ELR (cell line): ENCODE measurements around the gene GCC2.
A peak's percentile ranks its signal among the peaks of the same experiment; 100 is the strongest.
"Not testable (repeated sequence)": the region's sequence is repeated elsewhere in the genome, so short reads cannot be mapped to it uniquely, and the experiment has no call there.

ENCODE experiments used
- DNase-seq: peaks from one replicate; pipeline ENCODE4 v3.0.0-alpha.2; 2015; ENCODE audit warnings: low read depth

GCC2 gene

DNA sequence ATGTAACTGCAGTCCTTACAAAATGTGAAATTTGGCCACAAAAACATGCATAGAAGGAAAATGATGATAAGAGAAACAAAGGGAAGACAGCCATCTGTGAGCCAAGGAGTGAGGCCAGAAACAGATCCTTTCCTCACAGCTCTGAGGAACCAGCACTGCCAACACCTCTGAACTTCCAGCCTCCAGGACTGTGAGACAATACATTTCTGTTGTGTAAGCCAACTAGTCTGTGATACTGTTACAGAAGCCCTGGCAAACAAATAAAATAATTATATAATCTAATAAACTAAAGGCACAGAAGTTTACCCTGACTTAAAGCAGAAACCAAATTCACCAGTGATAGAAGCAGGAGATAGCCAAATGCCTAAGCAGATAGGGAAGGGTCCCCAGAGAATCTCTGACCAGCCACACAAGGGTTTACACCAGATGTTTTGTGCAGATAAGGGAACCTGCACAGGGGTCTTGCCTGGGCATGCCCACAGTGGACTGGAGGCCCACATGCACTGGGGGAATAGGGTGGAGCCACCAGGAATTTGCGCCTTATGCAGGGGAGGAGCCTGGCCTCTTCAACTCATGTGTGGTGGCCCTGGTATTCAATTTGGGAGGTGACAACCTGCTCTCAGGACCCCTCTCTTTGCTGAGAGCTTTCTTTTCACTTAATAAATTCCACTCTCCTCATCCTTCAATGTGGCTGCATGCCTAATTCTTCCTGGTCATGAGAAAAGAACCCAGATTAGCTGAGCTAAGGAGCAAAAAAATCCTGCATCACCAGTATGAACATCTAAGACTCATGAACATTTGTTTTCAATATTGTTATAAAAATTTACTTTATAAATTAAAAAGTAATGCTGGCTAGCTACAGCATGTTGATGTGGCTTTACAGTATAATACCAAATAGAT lies 3.8 kb upstream of the GCC2 start:
- DNase-seq: no peak

DNA sequence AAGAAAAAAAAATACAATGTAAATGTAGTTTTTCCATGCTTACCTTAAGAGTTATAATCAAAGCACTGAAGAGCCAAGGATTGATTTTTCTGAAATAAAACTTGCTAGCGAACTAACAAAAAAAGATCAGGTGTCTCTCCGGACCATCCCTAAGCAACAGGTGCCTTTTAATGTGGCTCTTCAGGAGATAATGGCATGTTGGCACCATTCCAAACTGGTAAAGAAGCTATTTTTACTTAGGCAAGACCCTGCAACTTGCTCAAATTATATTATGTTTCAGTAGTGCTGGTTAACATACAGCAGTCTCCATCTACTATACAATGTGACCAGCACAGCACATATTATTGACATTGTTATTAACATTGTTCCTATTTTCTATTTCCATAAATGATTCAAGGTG lies 2.3 kb upstream of the GCC2 start:
- DNase-seq: peak; percentile 6

DNA sequence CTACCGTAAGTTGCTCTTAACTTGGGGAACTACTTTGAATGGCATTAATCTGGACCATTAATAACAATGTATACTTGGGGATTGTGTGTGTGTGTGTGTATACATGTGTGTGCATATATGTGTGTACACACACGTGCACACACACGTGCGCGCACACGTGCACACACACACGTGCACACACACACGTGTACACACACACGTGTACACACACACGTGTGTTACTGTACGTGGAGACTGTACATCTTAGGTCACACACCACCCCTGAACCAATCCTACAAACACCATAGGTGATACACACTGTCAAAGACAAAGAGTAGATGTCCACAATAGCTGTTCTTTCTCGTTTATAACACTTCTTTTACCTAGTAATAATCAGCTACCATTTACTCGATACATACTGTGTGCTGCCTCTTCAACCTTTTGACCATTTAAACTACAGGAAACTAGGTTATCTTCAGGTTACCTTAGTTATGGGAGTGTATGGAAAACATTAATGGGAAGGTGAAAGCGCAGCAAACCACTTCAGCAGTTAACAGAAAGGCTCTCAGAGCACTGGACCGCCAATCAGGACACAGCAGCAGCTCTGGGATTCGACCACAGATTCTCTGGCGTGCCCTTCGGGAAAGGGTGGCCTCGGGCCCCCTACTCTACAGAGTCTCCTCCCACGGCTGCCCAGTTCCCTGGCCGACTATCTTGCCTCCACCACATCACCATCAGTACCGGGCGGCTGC lies 894 bp upstream of the GCC2 start:
- DNase-seq: no peak

DNA sequence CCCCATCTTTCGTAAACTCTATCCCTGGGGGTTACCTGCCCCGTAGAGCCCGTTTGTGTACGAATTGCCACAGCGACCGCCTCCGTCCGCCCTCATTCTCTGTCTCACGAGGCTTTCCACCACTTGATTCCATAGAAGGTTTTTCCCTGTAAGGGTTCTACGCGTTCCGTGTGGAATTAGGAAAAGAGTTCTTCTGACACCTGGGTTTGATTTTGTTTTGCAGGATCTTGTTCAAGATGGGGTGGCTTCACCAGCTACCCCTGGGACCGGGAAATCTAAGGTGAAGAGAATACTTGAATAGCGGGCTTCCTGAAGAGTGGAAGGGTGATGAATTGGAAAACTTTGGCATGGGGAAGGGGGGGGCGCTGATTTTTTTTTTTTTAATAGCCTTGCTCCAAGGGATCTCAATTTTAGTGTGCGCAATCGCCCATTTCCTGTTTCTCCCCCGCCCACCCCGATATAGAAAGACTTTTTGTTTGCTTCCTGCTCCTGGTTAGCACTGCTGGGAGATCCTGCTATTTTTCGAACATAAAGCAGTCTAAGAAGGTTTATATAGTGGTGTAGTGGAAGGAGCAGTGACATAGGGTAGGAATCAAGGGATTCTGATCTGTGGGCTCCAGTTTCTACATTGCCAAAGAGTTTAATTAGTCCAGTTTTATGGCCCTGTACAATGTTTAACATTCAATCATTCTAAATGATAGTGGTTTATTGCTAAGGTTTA lies 564 bp downstream of the GCC2 start:
- DNase-seq: peak; percentile 56

DNA sequence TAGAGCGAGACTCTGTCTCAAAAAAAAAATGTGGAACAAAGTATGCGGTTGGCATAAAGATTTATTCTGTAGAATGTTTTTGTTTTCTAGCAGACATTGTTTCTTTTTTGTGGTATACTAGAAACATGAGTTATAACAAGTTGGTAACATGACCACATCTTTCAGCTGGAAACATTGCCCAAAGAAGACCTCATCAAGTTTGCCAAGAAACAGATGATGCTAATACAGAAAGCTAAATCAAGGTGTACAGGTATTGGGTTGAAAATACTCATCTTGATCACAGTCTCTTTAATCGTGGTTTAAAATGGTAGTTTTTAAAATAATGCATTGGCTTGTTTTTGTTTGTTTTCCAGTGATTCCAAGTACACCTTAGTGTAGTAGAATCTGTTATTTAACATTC lies 1.9 kb downstream of the GCC2 start:
- DNase-seq: no peak

DNA sequence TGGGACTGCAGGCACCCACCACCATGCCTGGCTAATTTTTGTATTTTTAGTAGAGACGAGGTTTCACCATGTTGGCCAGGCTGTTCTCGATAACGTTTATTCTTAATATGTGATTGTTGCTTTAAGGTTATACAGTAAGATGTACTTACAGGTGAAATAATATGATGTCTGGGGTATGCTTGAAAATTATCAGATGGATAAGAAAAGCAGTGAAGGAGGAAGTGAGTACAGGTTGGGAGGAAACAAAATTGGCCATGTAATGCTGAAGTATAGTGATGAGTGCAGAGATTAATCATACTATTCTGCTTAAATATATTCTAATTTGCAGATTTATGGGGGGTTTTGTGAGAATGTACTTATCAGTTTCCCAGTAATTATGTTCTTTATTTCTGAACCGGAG lies 3.0 kb downstream of the GCC2 start:
- DNase-seq: no peak

DNA sequence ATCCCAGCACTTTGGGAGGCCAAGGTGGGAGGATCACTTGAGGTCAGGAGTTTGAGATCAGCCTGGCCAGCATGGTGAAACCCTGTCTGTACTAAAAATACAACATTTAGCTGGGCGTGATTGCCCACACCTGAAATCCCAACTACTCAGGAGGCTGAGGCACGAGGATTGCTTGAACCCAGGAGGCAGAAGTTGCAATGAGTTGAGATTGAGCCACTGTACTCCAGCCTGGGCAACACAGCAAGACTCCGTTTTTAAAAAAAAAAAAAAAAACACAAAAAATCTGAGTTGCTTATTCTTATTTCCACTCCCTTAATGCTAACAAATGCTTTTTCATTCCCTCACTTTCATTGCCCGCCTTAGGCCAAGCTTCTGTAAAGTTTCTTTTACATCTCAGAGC lies 4.5 kb downstream of the GCC2 start:
- not testable (repeated sequence) for DNase-seq

DNA sequence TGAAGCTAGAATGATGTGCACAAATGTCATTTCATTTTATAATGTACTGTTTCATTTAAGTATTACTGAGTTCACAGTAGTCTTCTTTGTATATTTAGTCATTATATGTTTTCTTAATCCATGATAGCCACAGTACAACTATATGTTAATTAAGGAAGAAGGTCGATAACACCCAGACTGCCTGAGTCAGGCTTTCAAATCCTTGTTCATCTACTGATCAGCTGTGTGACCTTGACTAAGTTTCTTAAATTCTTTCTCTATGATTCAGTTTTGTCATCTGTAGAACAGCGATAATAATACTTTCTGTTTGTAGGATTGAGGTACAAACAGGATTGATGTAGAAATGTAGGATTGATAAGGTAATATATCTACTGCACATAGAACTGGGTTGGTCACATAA lies 5.4 kb downstream of the GCC2 start:
- peak; percentile 24 for DNase-seq

DNA sequence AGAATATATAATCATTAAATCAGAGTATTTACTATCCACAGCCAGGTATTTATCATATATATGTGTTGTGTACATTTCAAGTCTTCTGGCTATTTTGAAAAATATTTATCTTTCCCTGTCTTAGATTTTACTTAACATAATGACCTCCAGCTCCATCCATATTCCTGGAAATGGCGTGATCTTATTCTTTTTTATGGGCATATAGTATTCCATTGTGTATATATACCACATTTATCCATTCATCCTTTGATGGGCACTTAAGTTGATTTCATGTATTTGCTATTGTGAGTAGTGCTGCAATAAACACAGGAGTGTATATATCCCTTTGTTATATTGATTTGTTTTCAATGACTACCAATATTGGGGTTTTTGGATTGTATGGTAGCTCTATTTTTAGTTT lies 6.6 kb downstream of the GCC2 start:
- DNase-seq: no peak

DNA sequence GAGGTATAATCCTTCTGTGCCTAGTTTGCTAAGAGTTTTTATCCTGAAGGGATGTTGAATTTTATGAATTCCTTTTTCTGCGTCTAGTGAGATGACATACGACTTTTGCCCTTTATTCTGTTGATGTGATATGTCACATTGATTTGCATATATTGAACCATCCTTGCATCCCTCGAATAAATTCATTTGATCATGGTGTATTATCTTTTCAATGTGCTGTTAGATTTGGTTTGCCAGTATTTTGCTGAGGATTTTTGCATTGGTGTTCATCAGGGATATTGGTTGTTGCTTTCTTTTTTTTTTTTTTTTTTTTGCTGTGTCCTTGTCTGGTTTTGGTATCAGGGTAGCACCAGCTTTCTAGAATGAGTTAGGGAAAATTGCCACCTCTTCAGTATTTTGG lies 9.1 kb downstream of the GCC2 start:
- no peak for DNase-seq

DNA sequence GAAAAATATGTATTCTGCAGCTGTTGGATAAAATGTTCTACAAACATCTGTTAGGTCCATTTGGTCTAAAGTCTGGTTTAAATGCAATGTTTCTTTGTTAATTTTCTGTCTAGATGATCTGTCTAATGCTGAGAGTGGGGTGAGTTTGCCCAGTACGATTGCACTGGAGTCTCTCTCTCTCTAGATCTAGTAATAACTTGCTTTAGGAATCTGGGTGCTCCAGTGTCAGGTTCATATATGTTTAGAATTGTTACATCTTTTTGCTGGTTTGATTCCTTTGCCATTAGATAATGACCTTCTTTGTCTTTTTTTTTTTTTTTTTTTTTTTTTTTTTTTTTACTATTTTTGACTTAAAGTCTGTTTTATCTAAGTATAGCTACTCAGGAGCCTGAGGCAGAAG lies 10.4 kb downstream of the GCC2 start:
- no peak for DNase-seq

DNA sequence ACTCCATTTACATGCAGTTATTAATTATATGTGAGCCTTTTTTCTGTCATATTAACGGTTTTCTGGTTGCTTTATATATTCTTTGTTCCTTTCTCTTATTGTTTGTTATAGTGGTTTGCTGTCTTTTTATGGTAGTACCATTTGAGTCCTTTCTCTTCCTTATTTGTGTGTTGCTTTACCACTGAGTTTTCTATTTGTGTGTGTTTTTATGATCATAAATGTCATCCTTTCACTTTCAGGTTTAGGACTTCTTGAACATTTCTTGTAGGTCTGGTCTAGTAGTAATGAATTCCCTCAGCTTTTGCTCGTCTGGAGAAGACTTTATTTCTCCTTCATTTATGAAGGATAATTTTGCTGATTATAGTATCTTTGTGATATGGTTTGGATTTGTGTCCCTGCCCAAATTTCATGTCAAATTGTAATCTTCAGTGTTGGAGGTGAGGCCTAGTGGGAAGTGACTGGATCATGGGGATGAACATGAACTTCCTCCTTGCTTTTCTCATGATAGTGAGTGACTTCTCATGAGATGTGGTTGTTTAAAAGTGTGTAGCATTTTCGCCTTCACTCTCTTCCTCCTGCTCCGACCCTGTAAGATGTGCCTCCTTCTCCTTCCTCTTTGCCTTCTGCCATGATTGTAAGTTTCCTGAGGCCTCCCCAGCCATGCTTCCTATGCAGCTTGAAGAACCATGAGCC lies 11.5 kb downstream of the GCC2 start:
- DNase-seq: no peak

DNA sequence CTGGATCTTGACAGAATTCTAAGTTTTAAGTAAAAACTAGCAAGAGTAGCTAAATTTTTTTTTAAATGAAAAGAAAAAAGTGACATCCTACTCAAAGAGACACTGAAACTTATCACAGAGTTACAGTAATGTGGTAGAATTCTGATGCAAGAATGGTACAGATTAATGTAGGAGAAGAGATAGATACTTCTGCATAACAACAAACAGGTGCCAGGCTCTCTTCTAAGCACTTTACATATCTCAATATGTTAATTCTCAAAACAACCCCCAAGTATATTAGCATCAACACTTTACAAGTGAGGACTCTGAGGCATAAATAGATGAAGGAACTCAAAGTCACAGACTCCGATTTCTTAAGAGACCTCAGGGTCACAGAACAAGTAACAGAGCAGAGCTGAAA lies 28.1 kb downstream of the GCC2 start:
- no peak for DNase-seq

DNA sequence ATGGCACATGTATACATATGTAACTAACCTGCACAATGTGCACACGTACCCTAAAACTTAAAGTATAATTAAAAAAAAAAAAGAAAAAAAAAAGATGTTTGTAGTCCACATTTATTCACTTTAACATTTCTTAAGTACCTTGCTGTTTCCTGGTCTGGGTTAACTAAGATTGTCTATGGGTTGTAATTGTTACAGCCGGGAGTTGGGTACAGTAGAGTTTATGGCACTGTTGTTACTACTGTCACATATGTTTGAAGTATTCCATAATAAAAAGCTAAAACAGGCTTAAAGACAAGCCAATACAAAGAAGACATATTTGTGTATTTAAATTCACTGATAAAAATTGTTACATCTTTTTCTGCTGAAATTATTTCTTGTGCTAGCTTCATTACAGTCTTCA lies 36.2 kb downstream of the GCC2 start:
- DNase-seq: no peak

DNA sequence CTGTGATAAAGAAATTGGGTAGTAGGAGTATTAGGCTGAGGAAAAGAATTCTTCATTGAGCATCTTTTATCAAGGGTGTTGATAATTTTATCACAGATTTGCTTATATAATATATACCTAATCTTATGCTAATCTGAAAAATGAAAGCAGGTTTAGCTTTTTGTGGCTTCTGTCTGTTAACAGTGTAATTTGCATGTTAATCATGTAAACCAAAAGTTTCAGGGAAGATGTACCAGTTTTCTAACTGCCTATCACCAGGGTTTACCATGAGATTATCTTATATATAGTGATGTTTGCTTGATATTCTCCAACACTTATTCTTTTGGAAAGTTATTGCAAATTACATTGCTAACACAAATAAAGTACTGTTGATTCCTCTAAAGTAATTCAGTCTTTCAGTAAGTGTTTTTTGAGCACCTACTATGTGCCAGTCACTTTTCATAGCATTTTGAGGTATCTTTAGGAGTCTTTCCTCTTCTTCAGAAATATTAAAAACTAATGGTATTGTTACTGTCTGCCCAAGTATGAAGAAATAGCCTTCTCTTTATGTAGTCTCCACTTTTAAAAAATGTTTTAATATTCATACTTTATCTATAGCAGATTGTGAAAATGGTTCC lies 41.6 kb downstream of the GCC2 start:
- no peak for DNase-seq

DNA sequence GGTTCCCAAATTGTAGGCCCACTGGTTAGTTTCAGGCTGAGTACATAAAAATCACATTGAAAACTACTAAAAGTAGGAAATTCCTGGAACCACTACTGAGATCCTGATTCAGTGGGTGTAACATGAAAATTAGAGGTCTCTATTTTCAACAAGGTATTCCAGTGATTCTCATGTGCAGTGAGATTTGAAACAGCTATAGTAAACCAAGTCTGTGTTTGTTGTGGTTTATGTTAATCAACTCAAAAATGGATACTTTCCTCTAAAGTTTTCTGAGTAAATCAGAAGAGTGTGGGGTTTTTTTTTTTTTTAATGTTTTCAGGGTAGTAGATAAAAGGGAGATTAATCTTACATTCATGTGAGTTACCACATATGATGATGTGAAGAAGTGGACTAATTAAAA lies 42.8 kb downstream of the GCC2 start:
- DNase-seq: no peak

DNA sequence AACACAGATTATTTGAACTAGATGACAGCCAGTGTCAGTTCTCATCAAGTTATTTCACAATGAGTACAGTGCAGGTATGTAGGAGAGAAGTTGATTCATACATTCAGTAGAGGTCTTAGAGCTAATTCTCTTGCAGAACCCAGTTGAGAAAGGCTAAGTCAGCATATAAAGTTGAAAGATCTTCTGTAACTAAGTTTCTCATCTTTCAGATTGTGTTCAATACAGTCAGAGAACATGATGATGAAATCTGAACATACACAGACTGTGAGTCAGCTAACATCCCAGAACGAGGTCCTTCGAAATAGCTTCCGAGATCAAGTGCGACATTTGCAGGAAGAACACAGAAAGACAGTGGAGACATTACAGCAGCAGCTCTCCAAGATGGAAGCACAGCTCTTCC lies 43.4 kb downstream of the GCC2 start:
- peak; percentile 93 for DNase-seq

DNA sequence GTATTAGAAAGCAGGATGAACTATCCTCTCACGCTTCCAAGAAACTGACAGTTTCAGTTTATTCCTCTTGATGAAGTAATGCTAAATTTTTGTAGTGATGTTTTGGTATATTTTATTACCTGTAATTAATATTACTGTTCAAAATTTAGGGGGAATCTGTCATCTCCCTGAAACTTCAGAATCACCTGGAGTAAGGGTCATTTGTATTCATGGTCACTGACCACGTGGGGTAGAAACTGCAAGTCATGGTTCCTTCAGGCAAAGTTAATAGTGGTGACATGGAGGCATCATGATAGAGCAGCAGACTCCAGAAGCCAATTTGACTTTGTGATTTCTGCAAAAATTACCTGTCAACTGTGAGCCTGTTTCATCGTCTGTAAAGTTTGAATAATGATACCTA lies 47.2 kb downstream of the GCC2 start:
- not testable (repeated sequence) for DNase-seq

DNA sequence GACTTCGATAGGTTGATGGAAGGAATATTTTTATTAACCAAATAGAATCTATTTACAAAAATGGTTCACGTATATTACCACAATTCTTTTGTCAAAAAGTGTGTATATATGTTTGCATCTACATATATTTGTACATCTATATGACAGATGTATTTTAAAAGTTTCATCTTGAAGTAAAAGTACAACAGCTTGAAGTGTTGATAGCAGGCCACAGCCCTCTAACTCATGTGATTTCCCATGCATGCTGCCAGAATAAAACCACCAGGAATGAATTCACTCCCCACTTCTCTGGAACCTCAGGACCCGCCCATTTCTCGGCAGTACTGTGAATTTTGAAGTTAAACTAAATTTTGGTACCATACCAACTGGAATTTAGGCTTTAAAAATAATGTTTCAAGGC lies 58.6 kb downstream of the GCC2 start:
- DNase-seq: not testable (repeated sequence)

DNA sequence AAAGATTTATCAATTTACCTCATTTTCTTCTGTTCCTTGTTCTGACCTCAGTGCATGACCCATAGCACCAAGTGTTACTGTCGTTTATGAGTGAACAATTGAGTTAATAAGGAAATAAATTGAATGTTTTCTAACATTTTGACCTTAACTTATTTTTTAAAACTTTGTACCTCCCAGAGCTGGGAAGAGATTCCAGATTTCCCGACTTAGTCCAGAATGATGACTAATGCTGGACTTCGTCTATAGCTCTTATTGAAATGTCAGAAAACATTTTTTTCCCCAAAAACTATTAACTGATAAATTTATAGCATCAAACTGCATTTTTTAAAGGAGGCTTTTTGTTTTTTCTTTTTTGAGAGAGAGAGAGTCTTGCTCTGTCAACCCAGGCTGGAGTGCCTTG lies 63.4 kb downstream of the GCC2 start:
- not testable (repeated sequence) for DNase-seq

DNA sequence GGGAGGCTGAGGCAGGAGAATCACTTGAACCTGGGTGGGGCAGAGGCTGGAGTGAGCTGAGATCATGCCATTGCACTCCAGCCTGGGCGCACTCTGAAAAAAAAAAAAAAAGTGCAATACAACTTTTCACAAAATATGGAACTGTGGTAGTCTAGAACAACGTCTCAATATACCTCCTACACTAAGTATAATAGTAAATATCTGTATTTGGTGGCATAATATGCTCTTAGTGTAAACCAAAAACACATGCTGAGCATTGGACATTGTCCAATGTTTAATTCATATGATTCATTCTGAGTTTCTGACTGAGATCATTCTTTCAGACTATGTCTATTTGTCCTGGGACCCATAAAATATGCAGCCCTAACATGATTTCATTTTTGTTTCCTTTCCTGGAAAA lies 65.5 kb downstream of the GCC2 start:
- DNase-seq: peak; percentile 35

DNA sequence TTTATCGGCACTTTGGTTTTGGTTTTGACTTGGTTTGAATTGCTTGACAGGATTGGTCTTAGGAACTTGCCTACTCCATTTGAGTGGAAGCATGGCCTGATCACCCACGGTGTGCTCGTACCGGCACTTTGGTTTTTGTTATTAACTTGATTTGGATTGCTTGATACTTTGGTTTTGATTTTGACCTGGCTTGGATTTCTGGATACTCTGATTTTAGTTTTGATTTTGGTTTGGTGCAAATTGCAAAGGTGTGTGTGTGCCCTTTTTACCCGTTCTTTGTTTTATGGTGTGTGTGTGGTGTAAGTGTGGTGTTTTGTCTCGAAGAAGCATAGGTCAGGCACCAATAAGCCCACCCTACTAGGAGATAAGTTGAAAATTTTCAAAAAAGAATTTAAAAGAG lies 75.7 kb downstream of the GCC2 start:
- not testable (repeated sequence) for DNase-seq
